HL-60/S4 treated with phorbol 12-myristate 13-acetate at 8.2 ng/mL for 4 days and 3 days (cell line): ENCODE results near the gene SRP72.

ENCODE experiments used
- in situ Hi-C: fragments of 300-500 bp; cut with MboI; formaldehyde crosslinking; loops from 2 replicates; pipeline ENCODE4 v1.15.0; 2022; ENCODE audit warnings: low sequenced_read_pairs

SRP72 gene

DNA sequence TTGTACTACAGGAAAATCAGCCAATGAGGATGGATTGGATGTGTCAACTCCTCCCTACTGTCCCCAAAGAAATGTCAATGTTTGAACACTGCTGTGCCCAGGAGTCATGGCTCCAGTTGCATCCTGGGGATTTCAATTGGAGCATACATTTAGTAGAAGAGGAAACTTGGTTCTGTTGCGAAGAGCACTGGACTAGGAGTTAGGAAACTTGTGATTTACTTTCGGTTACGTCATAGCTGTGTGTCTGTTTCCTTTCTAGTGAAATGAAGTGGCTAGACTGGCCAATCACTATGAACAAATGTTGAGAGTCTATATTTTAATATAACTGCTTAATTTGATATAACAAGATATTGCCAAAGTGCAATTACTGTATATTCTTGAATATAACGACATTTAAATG is 73.4 kb downstream of the SRP72 start:
- in situ Hi-C loops, result no loop called here

DNA sequence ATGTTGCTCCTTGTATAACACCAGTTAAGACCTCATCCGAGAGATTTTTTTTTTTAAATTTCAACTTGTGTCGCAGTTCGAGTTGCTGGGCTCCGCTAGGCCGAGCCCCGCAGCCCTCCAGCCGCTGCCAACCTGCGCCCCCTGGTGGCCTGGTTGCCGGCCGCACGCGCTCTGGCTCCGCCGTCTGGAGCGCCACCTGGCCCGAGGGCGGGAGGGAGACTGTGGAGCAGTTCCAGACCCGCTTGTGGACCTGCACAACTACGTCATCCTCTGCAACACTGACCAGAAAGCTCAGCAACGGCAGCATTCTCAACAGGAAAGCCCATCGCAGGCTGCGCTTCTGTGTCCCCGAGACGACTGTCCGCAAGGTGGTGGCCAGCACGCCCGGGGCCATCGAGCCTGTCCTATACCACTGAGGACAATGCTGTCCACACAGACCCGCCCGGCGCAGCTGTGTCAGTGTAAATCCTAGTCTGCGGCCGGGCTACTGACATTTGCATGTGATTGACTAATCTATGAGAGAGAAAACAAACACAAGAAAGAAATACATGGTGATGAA is 77.2 kb downstream of the SRP72 start:
- in situ Hi-C loops, result no loop called here

DNA sequence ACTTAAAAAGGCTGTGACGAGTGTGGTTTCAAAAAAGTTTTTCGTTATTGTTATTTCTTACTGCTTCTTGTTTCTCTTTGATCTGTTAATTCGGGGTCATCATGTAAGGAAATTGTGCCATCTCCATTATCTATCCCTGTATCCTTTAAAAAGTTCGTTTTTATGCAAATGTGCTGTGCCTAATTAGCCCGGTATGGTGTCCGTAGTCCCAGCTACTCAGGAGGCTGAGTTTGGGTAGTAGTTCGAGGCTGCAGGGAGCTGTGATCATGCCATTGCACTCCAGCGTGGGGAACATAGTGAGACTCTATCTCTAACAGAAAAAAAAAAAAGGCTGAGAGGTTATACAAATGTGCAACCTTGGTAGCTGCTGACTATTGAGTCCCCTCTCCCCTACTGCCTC is 83.2 kb downstream of the SRP72 start:
- in situ Hi-C loops, result no loop called here

DNA sequence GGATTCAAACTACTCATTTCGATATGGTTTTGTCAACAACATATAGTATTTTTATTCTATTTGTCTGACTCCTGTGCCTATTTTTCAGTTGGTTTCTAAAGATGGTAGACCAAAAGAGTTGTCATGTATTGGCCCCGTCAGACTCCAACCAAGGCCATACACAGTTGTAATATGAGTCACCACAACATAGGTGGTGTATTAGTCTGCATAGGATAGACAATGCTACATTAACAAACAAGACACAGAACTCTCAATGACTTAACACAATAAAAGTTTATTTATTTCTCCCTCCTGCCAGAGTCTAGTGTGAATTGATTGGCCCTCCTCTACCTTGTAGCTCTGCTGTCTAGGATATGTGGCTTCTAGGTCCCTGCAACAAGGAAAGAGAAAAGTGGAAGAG is 84.1 kb downstream of the SRP72 start:
- in situ Hi-C loops, result no loop called here

DNA sequence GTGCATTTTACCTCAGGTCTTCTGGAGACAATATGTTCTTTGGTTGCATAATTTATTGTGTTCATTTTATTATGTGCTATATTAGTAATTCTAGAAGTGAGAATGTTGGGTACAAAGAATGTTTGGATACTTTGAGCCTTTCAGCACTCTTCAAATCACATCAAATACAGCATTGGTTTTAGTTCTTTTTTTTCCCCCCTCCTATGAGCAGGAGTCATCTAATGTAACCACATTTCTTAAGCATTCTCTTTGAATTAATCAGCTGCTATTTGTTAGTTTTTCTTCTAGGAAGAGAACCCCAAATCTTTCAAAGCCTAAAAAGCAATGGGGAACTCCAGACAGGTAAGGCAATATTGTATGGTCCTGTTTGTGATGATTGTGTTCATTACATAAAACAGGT is 84.9 kb downstream of the SRP72 start:
- in situ Hi-C loops, result no loop called here
